Measurements from ENCODE around the gene CRYBB1. TPM values are rescaled to one million over a fixed set of nuclear protein-coding genes. Genes with fewer than 3 reads are reported as not detected.
A peak's percentile ranks its signal among the peaks of the same experiment; 100 is the strongest.

The CRYBB1 gene
- total RNA-seq, 2 experiments from 2014 or later, result not detected

GRCh38 chr22:26650722-26651421, 33.0 kb upstream of the CRYBB1 start:
- peaks cover 48% of the 10 kb centered on the region for H3K4me1 Mint-ChIP-seq
- no peaks in the 10 kb centered on the region for H3K36me3 Mint-ChIP-seq (ENCODE audit: low read depth)
- no peaks in the 10 kb centered on the region for H3K9me3 Mint-ChIP-seq
- ChIA-PET POLR2A (no interaction called here), CTCF (interaction anchor here (0.6 to 2.1 kb wide), 9 partner anchors 9 to 245 kb away, joined by 3 to 4 read pairs (median 3); no protein-coding TSS in a partner anchor)
- H3K4me3 Mint-ChIP-seq, result no peak overlapping the region
- peaks cover 30% of the 10 kb centered on the region for H3K27me3 Mint-ChIP-seq
- no peak overlapping the region for H3K27ac Mint-ChIP-seq
- DNase-seq, result no peak

- Mint-ChIP-seq H3K27ac (peak overlapping the region; percentile 63), H3K36me3 (ENCODE audit: low read depth) (no peaks in the 10 kb centered on the region)
Measured at GRCh38 chr22:26648528-26649388, 30.9 kb upstream of the CRYBB1 start.

GRCh38 chr22:26648011-26648497, 30.2 kb upstream of the CRYBB1 start:
- ChIA-PET CTCF (no interaction called here), POLR2A (no interaction called here)
- peak overlapping the region; percentile 53 for H3K4me3 Mint-ChIP-seq
- peaks cover 9% of the 10 kb centered on the region for H3K27me3 Mint-ChIP-seq
- H3K36me3 Mint-ChIP-seq (ENCODE audit: low read depth), result no peaks in the 10 kb centered on the region
- H3K27ac Mint-ChIP-seq, result peak overlapping the region; percentile 63
- H3K4me1 Mint-ChIP-seq, result peaks cover 76% of the 10 kb centered on the region
- DNase-seq, result peak; percentile 60
- H3K9me3 Mint-ChIP-seq, result no peaks in the 10 kb centered on the region

More at GRCh38 chr22:26648528-26649388, 30.9 kb upstream of the CRYBB1 start:
- Mint-ChIP-seq H3K4me1 (peaks cover 69% of the 10 kb centered on the region), H3K4me3 (peak overlapping the region; percentile 53), H3K9me3 (no peaks in the 10 kb centered on the region), H3K27me3 (peaks cover 15% of the 10 kb centered on the region)
- CTCF ChIA-PET, result interaction anchor here (0.9 kb wide), 1 partner anchor 24 kb away, joined by 3 read pairs; no protein-coding TSS in a partner anchor
- POLR2A ChIA-PET, result no interaction called here
- no peak for DNase-seq

GRCh38 chr22:26646158-26646557, 28.3 kb upstream of the CRYBB1 start:
- ChIA-PET CTCF (no interaction called here), POLR2A (no interaction called here)
- no peak for DNase-seq
- Mint-ChIP-seq H3K27ac (peak overlapping the region; percentile 10), H3K36me3 (ENCODE audit: low read depth) (no peaks in the 10 kb centered on the region), H3K9me3 (no peaks in the 10 kb centered on the region), H3K4me1 (peaks cover 93% of the 10 kb centered on the region), H3K4me3 (no peak overlapping the region), H3K27me3 (peaks cover 5% of the 10 kb centered on the region)

GRCh38 chr22:26643418-26644100, 25.7 kb upstream of the CRYBB1 start:
- ChIA-PET CTCF (interaction anchor here (0.6 to 1.6 kb wide), 6 partner anchors 13 to 279 kb away, joined by 3 to 7 read pairs (median 4); no protein-coding TSS in a partner anchor), POLR2A (interaction anchor here (0.6 to 0.7 kb wide), 2 partner anchors 78 to 137 kb away, joined by 3 to 5 read pairs; no protein-coding TSS in a partner anchor)
- no peaks in the 10 kb centered on the region for H3K9me3 Mint-ChIP-seq
- DNase-seq, result no peak
- peaks cover 5% of the 10 kb centered on the region for H3K27me3 Mint-ChIP-seq
- H3K4me3 Mint-ChIP-seq, result peak overlapping the region; percentile 34
- H3K27ac Mint-ChIP-seq, result peak overlapping the region; percentile 93
- no peaks in the 10 kb centered on the region for H3K36me3 Mint-ChIP-seq (ENCODE audit: low read depth)
- H3K4me1 Mint-ChIP-seq, result peaks cover 84% of the 10 kb centered on the region

- ChIA-PET CTCF (interaction anchor here (0.6 to 1.6 kb wide), 13 partner anchors 9 to 278 kb away, joined by 3 to 7 read pairs (median 5); no protein-coding TSS in a partner anchor), POLR2A (no interaction called here)
- Mint-ChIP-seq H3K27ac (peak overlapping the region; percentile 93), H3K36me3 (ENCODE audit: low read depth) (no peaks in the 10 kb centered on the region), H3K9me3 (no peaks in the 10 kb centered on the region), H3K27me3 (peaks cover 4% of the 10 kb centered on the region), H3K4me1 (peaks cover 76% of the 10 kb centered on the region), H3K4me3 (peak overlapping the region; percentile 34)
- peak; percentile 64 for DNase-seq
Measured at GRCh38 chr22:26642465-26643417, 24.9 kb upstream of the CRYBB1 start.

- Mint-ChIP-seq H3K9me3 (no peaks in the 10 kb centered on the region), H3K27me3 (peaks cover 6% of the 10 kb centered on the region), H3K4me3 (no peak overlapping the region), H3K36me3 (ENCODE audit: low read depth) (no peaks in the 10 kb centered on the region), H3K4me1 (peaks cover 21% of the 10 kb centered on the region), H3K27ac (no peak overlapping the region)
- CTCF ChIA-PET, result interaction anchor here (1.2 kb wide), 1 partner anchor 12 kb away, joined by 3 read pairs; no protein-coding TSS in a partner anchor
- POLR2A ChIA-PET, result interaction anchor here (0.6 kb wide), 1 partner anchor 29 kb away, joined by 3 read pairs; no protein-coding TSS in a partner anchor
- DNase-seq, result no peak
Measured at GRCh38 chr22:26636296-26636695, 18.5 kb upstream of the CRYBB1 start.

GRCh38 chr22:26635117-26635516, 17.3 kb upstream of the CRYBB1 start:
- POLR2A ChIA-PET, result no interaction called here

GRCh38 chr22:26634189-26634588, 16.4 kb upstream of the CRYBB1 start:
- Mint-ChIP-seq H3K4me1 (peaks cover 9% of the 10 kb centered on the region), H3K27ac (no peak overlapping the region), H3K36me3 (ENCODE audit: low read depth) (no peaks in the 10 kb centered on the region), H3K4me3 (no peak overlapping the region), H3K27me3 (peaks cover 6% of the 10 kb centered on the region), H3K9me3 (no peaks in the 10 kb centered on the region)
- DNase-seq, result no peak
- CTCF ChIA-PET, result interaction anchor here (1.5 kb wide), 1 partner anchor 10 kb away, joined by 6 read pairs; no protein-coding TSS in a partner anchor
- POLR2A ChIA-PET, result no interaction called here

More at GRCh38 chr22:26635117-26635516, 17.3 kb upstream of the CRYBB1 start:
- Mint-ChIP-seq H3K4me1 (peaks cover 12% of the 10 kb centered on the region), H3K4me3 (no peak overlapping the region), H3K36me3 (ENCODE audit: low read depth) (no peaks in the 10 kb centered on the region), H3K27me3 (peaks cover 6% of the 10 kb centered on the region), H3K27ac (no peak overlapping the region), H3K9me3 (no peaks in the 10 kb centered on the region)
- DNase-seq, result no peak
- CTCF ChIA-PET, result interaction anchor here (0.6 kb wide), 2 partner anchors 69 to 143 kb away, joined by 3 to 4 read pairs; no protein-coding TSS in a partner anchor

- H3K27me3 Mint-ChIP-seq, result peaks cover 6% of the 10 kb centered on the region
- no peak overlapping the region for H3K4me3 Mint-ChIP-seq
- no peak for DNase-seq
- H3K27ac Mint-ChIP-seq, result no peak overlapping the region
- POLR2A ChIA-PET, result no interaction called here
- H3K9me3 Mint-ChIP-seq, result no peaks in the 10 kb centered on the region
- H3K4me1 Mint-ChIP-seq, result peaks cover 15% of the 10 kb centered on the region
- CTCF ChIA-PET, result interaction anchor here (0.6 to 1.5 kb wide), 4 partner anchors 9 to 1166 kb away, joined by 3 to 6 read pairs (median 4); no protein-coding TSS in a partner anchor
- H3K36me3 Mint-ChIP-seq (ENCODE audit: low read depth), result no peaks in the 10 kb centered on the region
Measured at GRCh38 chr22:26632422-26633155, 14.8 kb upstream of the CRYBB1 start.

GRCh38 chr22:26631282-26631681, 13.5 kb upstream of the CRYBB1 start:
- H3K27ac Mint-ChIP-seq, result no peak overlapping the region
- H3K4me3 Mint-ChIP-seq, result no peak overlapping the region
- H3K9me3 Mint-ChIP-seq, result no peaks in the 10 kb centered on the region
- no peak for DNase-seq
- H3K27me3 Mint-ChIP-seq, result peaks cover 6% of the 10 kb centered on the region
- H3K36me3 Mint-ChIP-seq (ENCODE audit: low read depth), result no peaks in the 10 kb centered on the region
- peaks cover 15% of the 10 kb centered on the region for H3K4me1 Mint-ChIP-seq
- CTCF ChIA-PET, result interaction anchor here (0.5 to 1.3 kb wide), 4 partner anchors 11 to 47 kb away, joined by 4 to 6 read pairs (median 4); no protein-coding TSS in a partner anchor
- POLR2A ChIA-PET, result no interaction called here
